ENCODE measurements around the gene CMTR1. TPM values are rescaled to one million over a fixed set of nuclear protein-coding genes. Genes with fewer than 3 reads are reported as not detected.

Gene CMTR1
- polyA plus RNA-seq, 1 of the 3 experiments (the other 2 are of a cell fraction) = 19.8 TPM

- TF ChIP-seq REST (IDR thresholded peaks at IDR 0.05; ENCODE audit: low read depth, low read length) (no peak), PBX3 (IDR thresholded peaks at IDR 0.05) (peak; percentile 40; the same call in 1 of the 2 replicates), MEF2A (IDR thresholded peaks at IDR 0.05; ENCODE audit: borderline replicate concordance, low read depth) (no peak), RFX5 (IDR thresholded peaks at IDR 0.05; ENCODE audit: low read length) (peak; percentile 56; the same call in 1 of the 2 replicates), YY1 (IDR thresholded peaks at IDR 0.05; ENCODE audit: low read depth) (no peak), TCF12 (IDR thresholded peaks at IDR 0.05) (peak; percentile 68)
Measured at GRCh38 chr6:37454420-37455140, 21.6 kb downstream of the CMTR1 start (continued).

GRCh38 chr6:37456126-37456525, 23.1 kb downstream of the CMTR1 start:
- Histone ChIP-seq H3F3A (replicated peaks; ENCODE audit: insufficient read depth) (peaks cover 18% of the 10 kb centered on the region), H3K79me2 (ENCODE audit: insufficient read depth) (no peaks in the 10 kb centered on the region), H2AFZ (ENCODE audit: low read depth) (no peak overlapping the region), H3K9me2 (no peaks in the 10 kb centered on the region), H3K4me2 (peak overlapping the region; percentile 9), H3K4me3 (ENCODE audit: low read depth in 2 of 2, low read length in 1 of 2) (no peak overlapping the region), H4K20me1 (ENCODE audit: insufficient read depth) (no peaks in the 10 kb centered on the region), H3K36me3 (replicated peaks in 1 of 2; ENCODE audit: control insufficient read depth in 1 of 2, insufficient read depth in 2 of 2, low read length in 1 of 2) (peaks cover 25 to 39% of the 10 kb centered on the region in 2 experiments), H3K4me1 (ENCODE audit: control insufficient read depth in 1 of 2, insufficient read depth in 2 of 2, low read depth in 1 of 2, low read length in 1 of 2) (peaks cover 16 to 83% of the 10 kb centered on the region in 2 experiments; a peak in 3 of 4 replicates), H3K27me3 (ENCODE audit: insufficient read depth) (no peaks in the 10 kb centered on the region), H3K27ac (ENCODE audit: low read depth in 2 of 2, low read length in 1 of 2) (peak overlapping the region; percentile 6 to 72; a peak in 3 of 4 replicates), H3K9ac (peak overlapping the region; percentile 17; the same call in 1 of the 2 replicates), H3K9me3 (no peaks in the 10 kb centered on the region)
- ChIA-PET POLR2A (interaction anchor here (3.1 kb wide), 1 partner anchor 23 kb away, joined by 9 read pairs; the partner anchor contains the start of gene CMTR1), CTCF (interaction anchor here (0.8 to 2.4 kb wide), 5 partner anchors 12 to 75 kb away, joined by 3 to 11 read pairs (median 3); no protein-coding TSS in a partner anchor)
- no peak for DNase-seq
- WGBS (ENCODE audit: low lambda C conversion rate) = 44% methylated on average over 6 of the region's 6 CpGs
- TF ChIP-seq MXI1 (IDR thresholded peaks at IDR 0.05; ENCODE audit: low read depth, low read length) = no peak
- no peak for TF ChIP-seq YY1 (IDR thresholded peaks at IDR 0.05; ENCODE audit: low read depth)
- TF ChIP-seq FOSL2 (IDR thresholded peaks at IDR 0.05; ENCODE audit: borderline replicate concordance, low read depth) = peak; percentile 73; the same call in 1 of the 2 replicates
- TF ChIP-seq PBX3 (IDR thresholded peaks at IDR 0.05) = 0 out of 2 replicates have a peak, but pooled peaks have one; percentile 12
- TF ChIP-seq JUND (IDR thresholded peaks at IDR 0.05) = peak; percentile 52

Measured in SK-N-SH (cell line).